ENCODE results near the gene LRRC14B.
"Not testable (repeated sequence)": the region's sequence is repeated elsewhere in the genome, so short reads cannot be mapped to it uniquely, and the experiment has no call there.

Gene LRRC14B

DNA sequence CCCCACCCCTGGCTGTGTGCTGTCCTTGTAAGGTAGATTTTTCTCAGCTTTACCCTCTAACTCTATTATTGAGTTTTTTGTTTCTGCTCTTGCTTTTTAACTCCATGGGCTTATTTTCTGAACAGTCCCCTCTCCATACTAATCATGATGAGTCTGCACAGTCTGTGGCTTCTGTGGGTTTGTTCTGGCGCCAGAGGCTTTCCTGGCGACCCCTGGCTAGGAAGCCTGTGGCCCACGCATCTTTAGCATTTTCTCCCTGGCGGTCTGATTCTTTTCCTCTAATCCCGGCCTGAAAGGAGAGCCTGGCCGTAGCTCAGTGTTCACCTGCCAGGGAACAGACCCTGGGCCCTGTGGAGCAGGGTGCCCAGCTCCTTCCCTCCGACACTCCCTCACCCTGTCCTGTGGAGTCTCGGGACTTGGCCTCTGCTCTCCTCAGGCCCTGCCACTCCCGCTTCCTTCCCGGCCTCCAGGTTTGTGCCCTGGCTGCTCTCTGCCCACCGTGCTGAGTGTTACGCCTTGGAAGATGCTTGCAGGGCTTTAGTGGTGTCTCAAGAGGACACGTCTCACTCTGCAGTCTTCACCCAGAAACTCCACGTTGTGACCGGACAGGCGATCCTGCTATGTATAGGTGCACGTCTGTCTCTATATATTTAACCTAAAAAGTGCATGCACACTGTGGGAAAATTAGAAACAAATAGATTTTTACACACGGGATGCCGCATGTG is 31.7 kb upstream of the LRRC14B start:
- H3K4me3 ChIP-seq (ENCODE audit: low read depth, low read length) = no peak overlapping the region

DNA sequence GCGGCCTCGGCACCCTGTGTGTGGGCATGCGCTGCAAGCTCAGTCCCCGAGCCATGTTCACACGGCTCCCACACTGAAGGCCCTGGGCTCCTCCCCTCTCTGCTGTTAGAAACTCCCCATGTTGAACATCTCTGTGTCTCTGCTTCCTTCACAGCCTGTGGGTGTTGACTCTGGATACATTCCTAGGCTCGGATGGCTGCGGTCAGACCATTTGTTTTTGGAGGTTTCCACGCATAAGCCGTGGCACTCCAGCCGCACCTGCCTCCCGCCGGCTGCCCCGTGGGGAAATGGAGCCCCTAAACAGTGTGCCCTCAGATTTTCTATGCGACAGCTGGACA is 31.2 kb upstream of the LRRC14B start:
- no peak overlapping the region for H3K4me3 ChIP-seq (ENCODE audit: low read depth, low read length)

DNA sequence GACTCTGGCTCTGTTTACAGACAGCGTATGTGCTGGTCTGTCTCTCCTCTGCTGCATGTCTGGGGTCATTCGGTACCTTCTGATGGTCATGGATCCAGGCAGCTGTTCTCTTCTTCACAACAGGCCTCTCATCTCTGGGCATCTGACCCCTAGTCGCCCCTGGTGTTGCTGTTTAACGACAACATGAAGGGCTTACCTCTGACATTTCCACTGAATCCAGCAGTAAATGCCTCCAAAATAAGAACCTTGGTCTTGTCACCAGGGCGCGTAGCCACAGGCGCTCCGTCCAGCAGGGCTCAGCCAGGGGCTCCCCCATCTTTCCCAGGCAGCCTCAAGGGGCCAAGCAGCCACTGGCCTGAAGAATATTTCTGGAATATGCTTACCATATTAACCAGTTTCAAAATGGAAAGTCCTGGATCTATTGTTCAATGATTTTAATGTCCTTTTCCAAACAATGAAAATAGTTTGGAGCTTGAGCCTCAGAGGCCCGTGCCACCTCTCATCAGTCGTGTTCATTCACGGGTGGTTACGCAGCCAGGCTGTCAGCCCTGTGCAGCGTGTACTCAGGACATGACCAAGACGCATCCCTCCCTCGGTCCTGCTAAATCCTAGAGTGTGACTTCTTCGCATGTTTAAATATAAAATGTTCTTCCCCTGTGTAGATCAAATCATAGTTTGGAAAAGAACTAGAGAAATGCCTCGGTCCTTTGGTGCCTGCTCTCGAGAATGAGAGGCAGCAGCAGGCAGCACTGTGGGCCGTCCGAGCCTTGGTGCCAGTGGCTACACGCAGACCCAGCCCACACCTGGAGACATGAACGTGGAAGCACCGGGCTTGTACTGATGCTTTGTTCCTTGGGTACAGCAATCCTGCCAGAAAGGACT is 30.1 kb upstream of the LRRC14B start:
- no peak overlapping the region for H3K4me3 ChIP-seq (ENCODE audit: low read depth, low read length)

DNA sequence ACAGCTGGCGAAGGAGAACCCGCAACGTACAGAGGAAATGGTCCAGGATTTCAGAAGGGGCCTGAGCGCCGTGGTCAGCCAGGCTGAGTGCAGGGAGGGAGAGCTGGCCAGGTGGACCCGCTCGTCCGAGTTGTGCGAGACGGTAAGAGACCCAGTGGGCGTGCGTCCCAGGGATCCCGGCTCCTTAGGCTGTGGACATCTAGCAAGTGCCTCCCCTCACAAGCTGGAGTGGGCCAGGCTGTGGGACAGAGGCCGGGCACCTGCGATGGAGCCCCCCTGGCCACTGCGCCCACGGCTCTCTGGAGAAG is 29.5 kb upstream of the LRRC14B start:
- no peak overlapping the region for H3K4me3 ChIP-seq (ENCODE audit: low read depth, low read length)

DNA sequence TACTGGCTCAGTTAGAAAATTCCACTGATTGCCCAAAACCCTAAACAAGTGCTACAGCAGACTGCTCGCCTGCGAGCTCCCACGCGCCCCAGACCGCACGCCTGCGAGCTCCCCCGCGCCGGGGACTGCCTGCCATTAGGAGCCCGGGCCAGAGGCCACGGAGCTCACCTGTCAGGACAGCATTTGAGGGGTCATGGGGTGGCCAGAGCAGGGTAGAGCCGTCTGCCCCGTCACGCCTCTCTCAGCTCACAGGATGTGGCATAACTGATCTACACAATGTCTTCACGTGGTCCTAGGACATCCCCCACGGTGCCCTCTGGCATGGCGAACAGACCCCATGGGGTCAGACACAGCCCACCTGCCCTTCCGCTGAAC is 29.1 kb upstream of the LRRC14B start:
- H3K4me3 ChIP-seq (ENCODE audit: low read depth, low read length) = no peak overlapping the region

DNA sequence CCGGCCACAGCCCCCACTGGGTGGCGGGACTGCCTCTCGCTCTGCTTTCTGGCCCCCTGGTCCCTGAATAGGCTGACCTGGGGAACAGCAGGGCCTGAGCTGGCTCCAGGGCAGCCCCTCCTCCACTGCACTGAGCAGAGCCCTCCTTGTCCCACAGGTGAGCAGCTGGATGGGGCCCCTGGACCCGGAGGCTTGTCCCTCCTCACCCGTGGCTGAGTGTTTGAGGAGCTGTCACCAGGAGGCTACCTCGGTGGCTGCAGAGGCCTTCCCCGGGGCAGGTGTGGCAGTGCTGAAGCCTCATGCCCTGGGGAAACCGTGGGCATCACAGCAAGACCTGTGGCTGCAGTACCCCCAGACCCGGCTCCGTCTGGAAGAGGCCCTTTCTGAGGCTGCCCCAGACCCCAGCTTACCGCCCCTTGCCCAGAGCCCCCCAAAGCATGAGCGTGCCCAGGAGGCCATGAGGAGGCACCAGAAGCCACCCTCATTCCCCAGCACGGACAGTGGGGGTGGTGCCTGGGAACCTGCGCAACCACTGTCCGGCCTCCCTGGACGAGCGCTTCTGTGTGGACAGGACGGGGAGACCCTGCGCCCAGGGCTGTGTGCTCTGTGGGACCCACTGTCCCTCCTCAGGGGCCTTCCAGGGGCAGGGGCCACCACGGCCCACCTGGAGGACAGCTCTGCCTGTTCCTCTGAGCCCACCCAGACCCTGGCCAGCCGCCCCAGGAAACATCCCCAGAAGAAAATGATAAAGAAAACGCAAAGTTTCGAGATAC is 28.5 kb upstream of the LRRC14B start:
- H3K4me3 ChIP-seq (ENCODE audit: low read depth, low read length) = no peak overlapping the region

DNA sequence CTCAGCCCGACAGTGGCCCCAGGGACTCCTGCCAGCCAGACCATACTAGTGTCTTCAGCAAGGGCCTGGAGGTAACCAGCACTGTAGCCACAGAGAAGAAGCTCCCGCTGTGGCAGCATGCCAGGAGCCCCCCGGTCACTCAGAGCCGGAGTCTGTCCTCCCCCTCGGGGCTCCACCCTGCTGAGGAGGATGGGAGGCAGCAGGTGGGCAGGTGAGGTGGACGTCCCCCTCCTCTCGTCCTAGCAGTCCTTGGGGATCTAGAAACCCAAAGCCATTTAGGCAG is 28.0 kb upstream of the LRRC14B start:
- no peak overlapping the region for H3K4me3 ChIP-seq (ENCODE audit: low read depth, low read length)

DNA sequence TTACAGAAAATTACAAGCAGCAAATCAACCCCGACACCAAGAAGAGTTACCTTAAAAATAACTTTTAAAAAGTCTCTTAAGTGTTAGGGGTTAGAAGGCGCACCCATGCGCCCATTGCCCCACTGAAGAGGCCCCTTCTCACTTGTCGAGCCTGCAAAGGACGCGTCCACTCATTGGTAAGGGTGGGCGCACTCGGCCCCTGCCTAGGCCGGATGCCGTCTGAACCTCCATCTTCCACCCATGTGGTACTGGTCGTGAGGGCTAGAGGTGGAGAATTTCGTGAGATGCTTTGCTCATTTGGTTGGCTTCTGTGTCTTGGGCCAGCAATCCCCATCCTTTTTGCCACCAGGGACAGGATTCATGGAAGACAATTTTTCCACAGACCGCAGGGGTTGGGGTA is 27.5 kb upstream of the LRRC14B start:
- no peak overlapping the region for H3K4me3 ChIP-seq (ENCODE audit: low read depth, low read length)

DNA sequence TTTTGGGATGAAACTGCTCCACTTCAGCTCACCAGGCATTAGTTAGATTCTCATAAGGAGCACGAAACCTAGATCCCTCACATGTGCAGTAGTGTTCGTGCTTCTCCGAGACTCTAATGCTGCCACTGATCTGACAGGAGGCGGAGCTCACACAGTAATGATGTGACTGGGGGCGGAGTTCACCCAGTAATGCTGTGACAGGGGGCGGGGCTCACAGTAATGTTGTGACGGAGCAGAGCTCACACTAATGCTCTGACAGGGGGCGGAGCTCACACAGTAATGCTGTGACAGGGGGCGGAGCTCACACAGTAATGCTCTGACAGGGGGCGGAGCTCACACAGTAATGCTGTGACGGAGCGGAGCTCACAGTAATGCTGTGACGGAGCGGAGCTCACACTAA is 27.1 kb upstream of the LRRC14B start:
- H3K4me3 ChIP-seq (ENCODE audit: low read depth, low read length) = no peak overlapping the region

DNA sequence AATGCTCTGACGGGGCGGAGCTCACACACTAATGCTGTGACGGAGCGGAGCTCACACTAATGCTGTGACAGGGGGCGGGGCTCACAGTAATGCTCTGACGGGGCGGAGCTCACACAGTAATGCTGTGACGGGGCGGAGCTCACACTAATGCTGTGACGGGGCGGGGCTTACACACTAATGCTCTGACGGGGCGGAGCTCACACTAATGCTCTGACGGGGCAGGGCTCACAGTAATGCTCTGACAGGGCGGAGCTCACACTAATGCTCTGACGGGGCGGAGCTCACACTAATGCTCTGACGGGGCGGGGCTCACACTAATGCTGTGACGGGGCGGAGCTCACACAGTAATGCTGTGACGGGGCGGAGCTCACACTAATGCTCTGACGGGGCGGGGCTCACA is 26.5 kb upstream of the LRRC14B start:
- not testable (repeated sequence) for H3K4me3 ChIP-seq (ENCODE audit: low read depth, low read length)

DNA sequence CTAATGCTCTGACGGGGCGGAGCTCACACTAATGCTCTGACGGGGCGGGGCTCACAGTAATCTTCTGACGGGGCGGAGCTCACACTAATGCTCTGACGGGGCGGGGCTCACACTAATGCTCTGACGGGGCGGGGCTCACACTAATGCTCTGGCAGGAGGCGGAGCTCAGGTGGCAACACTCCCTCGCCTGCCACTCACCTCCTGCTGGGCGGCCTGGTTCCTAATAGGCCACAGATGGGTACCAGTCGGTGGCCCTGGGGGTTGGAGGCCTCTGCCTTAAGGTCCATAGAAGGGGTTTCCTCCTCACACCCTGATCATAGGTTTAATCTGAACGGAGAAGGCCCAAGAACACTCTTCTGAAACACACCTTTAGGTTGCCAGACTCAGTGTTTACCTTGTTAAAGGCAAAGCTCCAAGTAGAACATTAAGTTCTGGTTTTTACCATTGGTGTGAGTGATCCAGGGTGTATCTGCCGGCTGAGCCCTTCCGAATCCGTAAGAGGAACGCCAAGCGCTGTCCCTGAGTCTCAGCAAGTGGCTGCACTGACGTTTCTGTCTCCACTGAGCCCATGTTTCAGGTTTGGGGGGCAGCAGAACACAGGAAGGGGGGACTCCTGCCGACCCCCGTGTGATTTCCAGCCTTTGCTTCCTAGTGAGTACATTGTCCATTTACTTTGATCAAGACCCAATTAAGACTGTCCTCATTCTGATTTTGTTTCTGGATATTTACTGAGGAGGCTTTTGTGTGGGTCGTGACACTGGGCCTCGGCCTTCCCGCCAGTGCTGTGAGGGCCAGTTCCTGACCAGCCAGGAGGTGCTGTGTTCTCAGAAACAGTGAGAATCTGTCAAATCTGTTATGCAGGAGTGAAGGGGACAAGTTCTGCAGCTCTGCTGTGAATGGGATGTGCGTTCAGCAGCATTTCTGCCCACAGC is 24.6 kb upstream of the LRRC14B start:
- no peak overlapping the region for H3K4me3 ChIP-seq (ENCODE audit: low read depth, low read length)

DNA sequence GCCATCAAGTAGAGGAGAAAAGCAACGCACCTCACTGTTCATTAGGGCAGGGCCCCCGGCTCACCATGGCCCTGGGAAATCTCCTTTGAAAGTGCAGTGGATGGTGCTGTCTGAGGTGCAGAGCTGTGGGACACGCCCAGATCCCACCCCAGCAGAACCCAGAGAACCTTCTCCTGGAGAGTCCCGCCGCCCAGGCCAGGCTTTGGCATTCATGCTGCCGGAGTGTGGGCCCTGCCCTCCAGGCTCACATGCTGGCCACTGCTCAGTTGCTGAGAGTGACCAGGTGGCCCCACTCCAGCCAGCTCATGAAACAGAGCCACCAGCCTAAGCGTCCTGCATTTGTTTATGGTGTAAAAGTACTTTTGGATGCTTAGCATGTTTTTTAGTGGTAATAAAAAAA is 23.8 kb upstream of the LRRC14B start:
- H3K4me3 ChIP-seq (ENCODE audit: low read depth, low read length) = no peak overlapping the region

DNA sequence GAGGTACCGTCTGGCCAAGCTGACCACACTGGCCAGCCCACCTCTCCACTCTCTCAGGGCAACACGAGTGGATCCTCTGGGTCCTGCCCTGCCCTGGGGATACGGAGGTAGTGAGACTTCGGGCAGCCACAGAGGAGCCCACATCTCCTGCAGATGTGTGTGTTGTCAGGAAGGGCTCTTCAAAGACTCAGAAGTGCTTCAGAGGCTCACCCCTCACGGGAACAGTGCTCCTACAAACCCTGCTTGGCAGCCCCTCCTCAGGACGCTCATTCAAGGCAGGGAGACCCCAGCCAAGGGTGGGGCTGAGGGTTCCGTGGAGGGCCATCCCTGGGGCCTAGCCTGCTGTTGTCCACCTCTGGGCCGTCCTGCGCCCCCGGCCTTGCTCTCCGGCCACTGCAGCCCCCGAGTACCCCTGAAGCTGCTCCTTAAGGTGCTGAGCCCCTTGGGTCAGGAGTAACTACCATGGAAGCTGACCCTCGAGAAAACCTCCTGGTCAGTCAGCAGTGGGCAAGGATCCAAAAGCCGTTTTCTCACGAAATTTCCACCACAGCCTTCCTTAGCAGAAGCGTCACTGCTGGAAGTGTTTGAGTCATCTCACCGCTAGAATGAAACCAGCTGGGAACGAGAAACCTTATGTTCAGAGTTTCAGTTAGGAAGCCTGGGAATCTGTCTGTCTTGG is 23.2 kb upstream of the LRRC14B start:
- no peak overlapping the region for H3K4me3 ChIP-seq (ENCODE audit: low read depth, low read length)

DNA sequence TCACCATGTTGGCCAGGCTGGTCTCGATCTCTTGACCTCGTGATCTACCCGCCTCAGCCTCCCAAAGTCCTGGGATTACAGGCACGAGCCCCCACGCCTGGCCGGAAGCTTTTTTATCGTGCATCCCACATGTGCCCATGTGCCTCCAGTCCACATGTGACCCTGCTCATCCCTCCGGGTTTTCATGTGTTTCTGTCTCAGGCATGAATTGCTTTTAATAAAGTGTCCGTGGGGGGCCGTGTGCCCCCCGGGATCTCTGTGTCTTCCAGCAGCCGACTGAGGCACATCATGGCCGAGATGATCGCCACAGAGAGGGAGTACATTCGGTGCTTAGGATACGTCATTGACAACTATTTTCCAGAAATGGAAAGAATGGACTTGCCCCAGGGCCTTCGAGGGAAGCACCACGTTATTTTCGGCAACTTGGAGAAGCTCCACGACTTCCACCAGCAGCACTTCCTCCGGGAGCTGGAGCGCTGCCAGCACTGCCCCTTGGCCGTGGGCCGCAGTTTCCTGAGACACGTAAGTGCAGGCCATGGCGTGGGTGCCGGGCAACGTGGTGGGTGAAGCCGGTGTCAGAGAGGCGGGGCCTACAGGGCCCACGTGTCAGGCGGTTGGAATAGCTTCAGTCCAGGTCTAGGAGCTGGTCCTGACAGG is 22.1 kb upstream of the LRRC14B start:
- no peak overlapping the region for H3K4me3 ChIP-seq (ENCODE audit: low read depth, low read length)

DNA sequence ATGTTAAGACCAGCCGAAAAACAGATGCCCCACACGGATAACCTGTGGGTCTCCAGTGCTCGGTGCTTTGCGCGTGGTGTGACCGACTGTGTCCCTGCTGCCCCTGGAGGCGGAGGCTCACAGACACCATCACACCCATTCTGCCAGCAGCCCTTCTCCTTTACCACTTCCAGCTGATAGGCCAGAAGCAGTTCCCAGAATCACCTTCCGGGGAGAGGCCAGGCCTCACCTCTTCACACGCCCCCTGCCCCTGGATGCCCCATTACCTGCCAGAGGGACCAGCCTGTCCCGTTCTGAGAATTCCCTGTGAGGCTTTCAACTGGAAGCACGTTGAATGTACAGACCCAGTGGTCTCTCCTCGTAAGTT is 21.6 kb upstream of the LRRC14B start:
- no peak overlapping the region for H3K4me3 ChIP-seq (ENCODE audit: low read depth, low read length)

DNA sequence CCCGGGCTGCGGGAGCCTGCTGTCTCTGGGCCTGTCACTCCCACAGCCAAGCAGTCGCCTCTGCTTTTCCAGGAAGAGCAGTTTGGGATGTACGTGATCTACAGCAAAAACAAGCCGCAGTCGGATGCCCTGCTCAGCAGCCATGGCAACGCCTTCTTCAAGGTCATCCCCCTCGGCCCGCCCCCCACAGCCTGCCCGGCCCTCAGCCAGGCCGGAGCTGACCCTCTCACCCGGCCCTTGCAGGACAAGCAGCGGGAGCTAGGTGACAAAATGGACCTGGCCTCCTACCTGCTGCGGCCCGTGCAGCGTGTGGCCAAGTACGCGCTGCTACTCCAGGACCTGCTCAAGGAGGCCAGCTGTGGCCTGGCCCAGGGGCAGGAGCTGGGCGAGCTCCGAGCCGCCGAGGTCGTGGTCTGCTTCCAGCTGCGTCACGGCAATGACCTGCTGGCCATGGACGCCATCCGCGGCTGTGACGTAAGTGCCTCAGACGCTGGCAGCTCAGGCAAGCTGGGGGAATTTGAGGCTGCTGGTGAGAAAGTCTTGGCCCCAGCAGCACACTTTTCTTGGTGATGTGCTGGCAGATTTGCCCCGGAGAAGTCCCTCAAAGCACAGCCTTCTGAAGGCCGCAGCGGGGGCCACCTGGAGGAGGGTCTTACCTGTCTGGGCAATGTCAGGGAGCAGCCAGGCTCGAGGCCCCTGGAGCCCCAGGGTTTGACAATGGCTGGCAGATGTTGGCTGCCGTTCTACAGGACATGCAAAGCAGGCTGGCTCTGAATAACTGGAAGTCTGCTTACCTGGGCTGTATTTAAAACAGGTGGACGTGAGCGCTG is 20.1 kb upstream of the LRRC14B start:
- H3K4me3 ChIP-seq (ENCODE audit: low read depth, low read length) = no peak overlapping the region

DNA sequence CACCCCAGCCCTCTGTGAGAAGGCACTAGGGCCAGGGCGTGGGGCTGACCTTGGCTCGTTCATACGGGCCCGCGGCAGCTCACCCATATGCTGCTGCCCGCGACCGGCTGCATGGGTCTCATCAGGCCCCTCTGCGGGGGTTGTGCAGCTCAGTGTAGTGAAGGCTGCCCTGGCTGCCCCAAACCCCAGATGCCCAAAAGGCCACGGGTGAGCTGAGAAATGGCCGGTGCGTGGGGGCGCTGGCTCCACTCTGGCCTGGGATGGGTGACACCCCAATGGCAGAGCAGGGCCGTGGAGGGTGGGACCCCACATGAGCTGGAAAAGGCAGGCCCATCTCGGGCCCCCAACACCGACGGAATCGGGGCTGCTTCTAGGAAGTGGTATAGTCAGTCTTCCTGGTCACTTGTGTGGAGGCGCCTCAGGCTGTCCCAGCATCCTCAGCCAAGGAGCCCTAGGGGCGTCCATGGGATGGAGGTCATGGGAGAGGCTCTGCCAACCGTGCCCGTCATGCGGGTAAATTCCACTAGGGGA is 19.4 kb upstream of the LRRC14B start:
- no peak overlapping the region for H3K4me3 ChIP-seq (ENCODE audit: low read depth, low read length)

DNA sequence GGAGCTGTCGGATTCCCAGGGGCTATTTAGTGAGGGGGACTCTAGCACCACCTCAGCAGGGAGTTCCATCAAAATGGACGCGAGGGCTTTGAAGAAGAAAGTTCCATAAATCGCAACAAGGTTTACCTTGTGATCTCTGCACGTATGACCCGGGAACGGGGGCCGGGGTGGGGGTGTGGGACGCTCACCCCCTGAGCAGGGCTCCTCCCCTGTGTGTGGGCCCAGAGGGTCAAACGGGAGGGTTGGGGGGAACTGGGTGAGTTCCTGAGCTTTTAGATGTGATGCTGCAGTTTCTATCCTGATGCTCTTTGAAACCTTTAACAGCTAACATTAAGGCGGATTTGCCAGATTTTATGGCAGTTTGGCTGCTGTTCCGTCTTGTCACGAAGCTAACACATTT is 18.9 kb upstream of the LRRC14B start:
- no peak overlapping the region for H3K4me3 ChIP-seq (ENCODE audit: low read depth, low read length)

DNA sequence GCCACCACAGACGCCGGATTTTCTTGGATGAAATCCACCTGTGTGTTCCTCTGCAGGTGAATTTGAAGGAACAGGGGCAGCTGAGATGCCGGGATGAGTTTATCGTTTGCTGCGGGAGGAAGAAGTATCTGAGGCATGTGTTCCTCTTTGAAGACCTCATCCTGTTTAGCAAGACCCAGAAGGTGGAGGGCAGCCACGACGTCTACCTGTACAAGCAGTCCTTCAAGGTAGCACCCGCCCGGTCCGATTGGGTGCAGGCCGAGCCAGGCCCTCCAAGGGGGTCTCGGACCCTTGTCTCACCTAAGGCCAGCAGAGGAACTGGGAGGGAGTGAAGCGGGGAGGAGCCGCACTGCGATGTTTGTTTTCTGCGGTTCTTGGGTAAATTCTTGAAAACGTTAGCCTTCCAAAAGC is 18.4 kb upstream of the LRRC14B start:
- H3K4me3 ChIP-seq (ENCODE audit: low read depth, low read length) = no peak overlapping the region

Measured in iPS-11a (cell line).